Measurements from ENCODE around the gene INPP5E.
"Not testable (repeated sequence)": the region's sequence is repeated elsewhere in the genome, so short reads cannot be mapped to it uniquely, and the experiment has no call there.

The INPP5E gene

GRCh38 chr9:136425367-136425766 lies 14.3 kb downstream of the INPP5E start:
- not testable (repeated sequence) for DNase-seq

DNA sequence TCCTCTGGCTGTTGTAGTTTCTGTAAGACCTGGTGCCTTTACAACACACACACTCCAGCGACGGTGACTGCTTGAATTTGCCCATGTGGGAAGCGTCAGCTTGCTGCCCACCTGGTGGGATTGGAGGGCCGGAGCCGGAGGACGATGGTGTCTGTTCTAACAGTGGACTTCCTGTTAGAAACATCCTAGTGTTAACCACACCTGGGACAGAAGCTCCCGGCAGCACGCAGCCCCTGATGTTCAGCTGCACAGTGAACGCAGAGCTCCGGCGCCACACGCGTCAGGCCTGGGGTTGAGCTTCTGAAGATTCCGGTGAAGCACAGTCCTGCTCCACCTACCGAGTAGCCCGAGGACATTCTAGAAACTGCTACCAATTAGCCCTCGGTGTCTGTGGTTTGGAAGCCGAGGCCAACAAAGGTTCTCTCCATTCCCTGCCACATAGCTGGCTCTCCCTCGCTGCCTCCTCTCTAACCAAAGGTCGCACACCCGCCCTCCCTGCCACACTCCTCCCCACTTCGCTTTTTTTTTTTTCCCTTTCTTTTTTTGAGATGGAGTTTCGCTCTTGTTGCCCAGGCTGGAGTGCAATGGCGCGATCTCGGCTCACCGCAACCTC lies 14.8 kb downstream of the INPP5E start:
- no peak for DNase-seq

DNA sequence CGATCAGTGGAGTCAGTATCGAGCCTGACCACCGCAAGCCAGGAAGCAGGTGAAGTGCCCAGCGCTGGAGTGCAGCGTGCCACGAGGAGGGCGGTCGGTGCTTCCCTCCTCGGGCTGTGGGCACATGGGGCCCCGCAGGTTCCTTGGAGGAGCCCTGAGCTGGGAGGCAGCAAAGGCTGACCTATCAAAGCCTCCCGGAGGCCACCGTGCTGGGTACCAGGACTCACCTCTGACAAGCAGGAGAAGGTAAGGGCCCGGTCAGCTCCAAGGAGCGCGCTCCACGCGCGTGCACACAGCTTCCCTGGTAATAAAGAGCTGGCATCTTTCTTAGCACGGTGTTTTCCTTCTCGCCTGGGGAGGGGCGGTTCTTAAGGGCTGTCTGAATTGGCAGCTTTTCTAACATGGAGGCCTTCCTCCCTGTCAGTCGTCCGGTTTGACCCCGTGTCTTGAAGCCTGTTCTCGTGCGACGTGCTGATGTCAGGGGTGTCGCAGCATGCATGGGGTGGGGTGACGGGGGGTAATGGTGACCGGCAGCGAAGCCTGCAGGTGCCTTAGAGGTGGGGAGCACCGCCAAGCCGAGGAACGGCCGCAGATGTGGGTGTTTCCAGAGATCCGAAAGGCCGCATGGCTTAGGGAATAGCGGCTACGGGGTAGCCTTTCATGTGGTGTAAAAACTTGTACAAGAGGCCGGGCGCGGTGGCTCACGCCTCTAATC lies 16.1 kb downstream of the INPP5E start:
- no peak for DNase-seq

DNA sequence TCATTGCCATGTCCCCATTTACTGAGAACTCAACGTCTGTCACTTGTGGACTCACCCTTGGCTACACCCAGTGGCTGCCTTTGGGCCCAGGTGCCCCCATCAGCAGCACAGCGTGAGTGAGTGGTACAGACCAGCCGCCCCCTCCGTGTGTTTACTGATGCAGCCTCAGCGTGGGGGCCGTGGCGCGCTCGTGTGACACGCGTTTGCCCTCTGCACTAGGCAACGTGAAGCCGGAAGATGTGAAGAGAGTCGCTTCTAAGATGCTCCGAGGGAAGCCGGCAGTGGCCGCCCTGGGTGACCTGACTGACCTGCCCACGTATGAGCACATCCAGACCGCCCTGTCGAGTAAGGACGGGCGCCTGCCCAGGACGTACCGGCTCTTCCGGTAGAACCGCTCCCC lies 16.8 kb downstream of the INPP5E start:
- DNase-seq = no peak

DNA sequence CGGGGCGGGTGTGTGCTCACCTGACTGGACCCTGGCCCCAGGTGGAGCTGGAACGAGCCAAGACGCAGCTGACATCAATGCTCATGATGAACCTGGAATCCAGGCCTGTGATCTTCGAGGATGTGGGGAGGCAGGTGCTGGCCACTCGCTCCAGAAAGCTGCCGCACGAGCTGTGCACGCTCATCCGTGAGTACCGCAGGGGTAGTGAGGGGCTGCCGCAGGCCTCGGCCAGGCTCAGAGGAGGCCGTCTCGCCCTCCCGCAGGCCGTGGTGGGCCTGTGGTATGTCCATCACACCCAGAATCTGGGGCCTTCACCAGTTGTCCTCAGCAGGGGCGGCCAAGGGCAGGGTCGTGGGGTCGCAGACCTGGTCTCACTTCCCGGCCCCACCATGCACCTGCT lies 17.9 kb downstream of the INPP5E start:
- DNase-seq = no peak

- no peak for DNase-seq
Observed at GRCh38 chr9:136419092-136419420, 20.6 kb downstream of the INPP5E start.

GRCh38 chr9:136418182-136419091 lies 21.2 kb downstream of the INPP5E start:
- no peak for DNase-seq

GRCh38 chr9:136416914-136417313 lies 22.7 kb downstream of the INPP5E start:
- DNase-seq = no peak

GRCh38 chr9:136416427-136416826 lies 23.2 kb downstream of the INPP5E start:
- no peak for DNase-seq

DNA sequence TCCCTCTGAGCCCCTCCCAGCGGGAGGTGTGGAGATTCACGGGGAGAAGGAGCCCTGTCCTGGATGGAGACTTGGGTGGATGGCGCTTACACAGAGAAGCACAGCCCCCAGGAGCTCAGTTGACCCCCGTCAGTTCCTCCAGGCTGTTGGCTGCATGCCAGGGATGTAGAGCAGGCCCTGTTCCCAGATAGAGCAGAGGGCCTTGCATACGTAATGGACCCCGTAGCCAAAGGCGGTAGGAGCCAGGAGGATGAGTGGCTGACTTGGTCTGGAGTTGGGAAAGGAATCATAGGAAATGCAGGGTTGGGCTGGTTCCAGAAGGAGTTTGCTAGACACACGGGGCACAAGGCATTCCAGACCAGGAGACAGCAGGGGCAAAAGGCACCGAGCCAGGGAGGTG lies 26.7 kb downstream of the INPP5E start:
- DNase-seq = no peak

DNA sequence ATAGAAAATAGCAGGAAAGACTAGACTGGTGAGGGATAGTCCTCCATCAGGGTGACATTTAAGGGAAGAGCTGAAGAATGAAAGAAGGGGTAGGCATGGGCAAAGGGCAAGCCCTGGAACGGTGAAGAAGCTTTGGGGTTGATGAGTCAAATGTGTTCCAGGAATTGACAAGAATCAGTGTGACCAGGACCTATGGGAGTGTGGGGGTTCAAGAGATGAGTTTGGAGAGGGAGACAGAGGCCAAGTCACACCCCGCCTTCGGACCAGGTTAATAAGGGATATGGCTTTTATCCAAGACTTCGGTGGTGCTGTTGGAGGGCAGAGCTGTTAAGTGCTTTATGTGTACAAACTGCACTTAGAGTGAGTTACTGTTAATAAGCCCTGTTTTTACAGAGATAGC lies 28.3 kb downstream of the INPP5E start:
- no peak for DNase-seq

GRCh38 chr9:136410500-136411287 lies 29.0 kb downstream of the INPP5E start, which contains the start of the genes ENTR1 and PMPCA:
Gene ENTR1 (minus strand): TSS chr9:136410614. CDS start chr9:136410397, 217 bp downstream.
Gene PMPCA (plus strand): TSS chr9:136410658. CDS start chr9:136410669, 11 bp downstream.
- DNase-seq = peak; percentile 62 to 83

- DNase-seq = no peak
Observed at GRCh38 chr9:136409557-136410455, 29.8 kb downstream of the INPP5E start.

- no peak for DNase-seq
Observed at GRCh38 chr9:136407911-136408310, 31.7 kb downstream of the INPP5E start.

- not testable (repeated sequence) for DNase-seq
Observed at GRCh38 chr9:136407061-136407460, 32.6 kb downstream of the INPP5E start.

GRCh38 chr9:136405904-136406303 lies 33.7 kb downstream of the INPP5E start:
- DNase-seq = not testable (repeated sequence)

GRCh38 chr9:136405481-136405880 lies 34.2 kb downstream of the INPP5E start:
- DNase-seq = no peak

DNA sequence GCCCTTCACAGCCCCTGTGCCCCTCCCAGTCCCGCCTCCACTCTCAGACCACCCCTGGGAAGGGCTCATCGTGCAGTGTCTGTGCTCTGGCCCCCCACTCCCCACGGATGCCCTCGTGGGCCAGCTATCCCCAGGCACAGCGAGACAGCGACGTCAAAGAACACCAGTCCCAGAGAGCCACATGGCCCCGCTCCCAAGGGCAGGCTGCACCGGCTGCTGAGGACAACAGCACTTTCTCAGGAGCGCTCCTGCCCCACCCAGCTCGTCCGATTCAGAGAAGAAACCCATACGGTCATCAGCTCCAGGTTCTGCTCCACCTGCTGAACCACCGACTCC lies 34.9 kb downstream of the INPP5E start:
- DNase-seq = no peak

DNA sequence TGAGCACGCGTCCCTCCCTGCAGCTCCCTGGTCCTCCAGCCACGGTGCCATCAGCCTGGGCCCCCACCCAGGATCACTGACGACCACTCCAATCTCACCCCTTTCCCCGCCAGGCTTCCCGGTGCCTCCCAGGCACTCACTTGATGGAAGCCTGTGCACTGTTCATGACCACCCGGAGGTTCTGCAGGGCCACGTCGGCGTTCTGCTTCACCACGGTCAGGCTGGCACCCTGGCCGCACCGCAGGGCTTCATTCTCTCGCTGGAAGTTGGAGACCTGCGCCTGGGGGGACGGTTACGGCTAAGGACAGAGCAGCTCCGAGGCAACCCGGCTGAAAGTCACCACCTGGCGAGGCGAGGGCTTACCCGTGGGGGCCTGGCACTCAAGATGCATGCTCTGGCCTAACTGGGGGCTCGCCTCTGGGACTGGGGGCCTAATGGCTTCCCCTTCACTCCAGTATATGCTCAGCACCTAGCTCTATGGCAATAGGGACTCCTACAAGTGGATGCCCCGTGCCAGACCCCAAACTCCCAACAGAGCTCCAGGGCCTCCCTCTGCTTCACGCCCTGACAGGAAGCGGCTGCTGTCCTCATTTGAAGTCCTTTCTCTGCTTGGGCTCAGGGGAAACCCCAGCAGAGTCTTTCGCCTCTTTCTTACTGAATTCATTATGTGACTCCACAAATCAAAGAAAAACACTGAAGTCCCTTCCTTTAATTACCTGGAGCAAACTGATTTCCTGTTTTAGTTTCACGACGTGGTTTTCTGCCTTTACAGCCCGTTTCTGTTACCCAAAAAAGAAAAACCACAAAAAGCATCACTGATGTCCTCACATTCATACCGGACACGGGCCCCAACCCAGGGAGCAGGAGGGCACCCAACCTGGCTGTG lies 35.5 kb downstream of the INPP5E start:
- DNase-seq = no peak

DNA sequence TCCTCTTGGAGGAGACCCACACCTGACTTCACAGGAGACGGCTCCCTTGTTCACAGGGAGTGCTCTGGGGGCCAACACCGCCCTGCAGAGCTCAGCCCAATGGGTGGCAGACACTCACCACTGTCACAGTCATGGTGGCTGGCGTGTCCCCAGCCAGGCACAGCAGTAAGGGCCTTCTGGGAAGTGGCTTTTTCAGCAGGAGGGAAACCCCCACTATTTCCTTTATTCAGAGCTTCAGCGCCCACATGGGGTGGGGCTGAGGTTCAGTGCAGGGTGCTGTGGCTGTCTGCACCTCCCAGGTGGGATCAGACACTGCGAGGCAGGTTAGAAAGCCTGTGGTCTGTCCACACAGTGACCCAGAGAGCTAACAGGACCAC lies 36.1 kb downstream of the INPP5E start:
- DNase-seq = no peak

- DNase-seq = no peak
Observed at GRCh38 chr9:136402067-136402466, 37.6 kb downstream of the INPP5E start.

Data from NCI-H1930 (cell line).